HepG2 (cell line): Measurements from ENCODE around the gene TBRG1. TPM values are rescaled to one million over a fixed set of nuclear protein-coding genes. Genes with fewer than 3 reads are reported as not detected.

Source experiments
- ATAC-seq: fragments of 200-7000 bp; cut with Tn5 transposase; 3 replicates; pipeline ENCODE4 v1.9.1; 2020; ENCODE audit warnings: mild to moderate bottlenecking, moderate library complexity
- BruUV-seq: library from RNA; stranded (reverse); fragments of 400-500 nt; replicated peaks from 2 replicates; lab custom pipeline; 2021; lab: Mats Ljungman, UMichigan
- CTCF ChIA-PET: fragments of 300-600 bp; formaldehyde crosslinking; extraction: SDS; loops from one replicate; lab custom pipeline; 2021; ENCODE audit warnings: low total read pairs, inconsistent platforms, low intra/inter-chr PET ratio; lab: Yijun Ruan, JAX
- POLR2A ChIA-PET: fragments of 350-600 bp; sonication (Branson Sonifier 250); formaldehyde crosslinking; loops from one replicate; lab custom pipeline; 2020; ENCODE audit warnings: antibody characterized with exemption, inconsistent platforms; lab: Yijun Ruan, JAX
- DNase-seq: peaks from one replicate; pipeline ENCODE4 v3.0.0-alpha.2; 2015; ENCODE audit warnings: low spot score
- FAIRE-seq: peaks from 3 replicates; lab custom pipeline; 2011; peaks lifted over from hg19 to GRCh38; lab: Jason Lieb, UNC
- H2AFZ ChIP-seq: one replicate; pipeline ENCODE4 v1.6.1; 2011; ENCODE audit warnings: low read length, inconsistent platforms
- H3K27ac ChIP-seq: fragments of 300-600 bp; 3 replicates; pipeline ENCODE4 v1.8.0; 2011; ENCODE audit warnings: mixed run types, mild to moderate bottlenecking, mixed read lengths, low read length, inconsistent platforms; ENCODE audit not compliant: insufficient read depth; ENCODE audit errors: extremely low read length
- H3K27me3 ChIP-seq, 2 experiments: fragments of 200-600 bp in 1 of 2; 2 replicates in 1 of 2; 3 replicates in 1 of 2; pipeline versions ENCODE4 v1.6.0 to v1.8.0; 2011; ENCODE audit warnings: low read length in 2 of 2, mild to moderate bottlenecking in 2 of 2, moderate library complexity in 2 of 2, inconsistent platforms in 1 of 2; ENCODE audit not compliant: insufficient read depth in 2 of 2, control insufficient read depth in 1 of 2
- H3K36me3 ChIP-seq, 2 experiments: fragments of 200-600 bp in 1 of 2; replicated peaks in 1 of 2; 2 replicates in 1 of 2; 3 replicates in 1 of 2; pipeline versions ENCODE4 v1.5.1 to v1.8.0; 2011; ENCODE audit warnings: low read length in 2 of 2, inconsistent platforms in 1 of 2; ENCODE audit not compliant: insufficient read depth in 2 of 2, control insufficient read depth in 1 of 2
- H3K4me1 ChIP-seq: 2 replicates; pipeline ENCODE4 v1.5.1; 2012; ENCODE audit warnings: low read length, inconsistent platforms; ENCODE audit not compliant: insufficient read depth
- H3K4me2 ChIP-seq: 2 replicates; pipeline ENCODE4 v1.6.0; 2011; ENCODE audit warnings: low read depth, low read length, inconsistent platforms
- H3K4me3 ChIP-seq, 3 experiments: fragments of 200-600 bp in 1 of 3; sonication (generic), shearing (Covaris generic) in 1 of 3; replicated peaks in 1 of 3; 2 replicates each; pipeline ENCODE4 v1.5.1; 2011 to 2016; ENCODE audit warnings: low read length in 3 of 3, inconsistent platforms in 2 of 3, low read depth in 2 of 3, mild to moderate bottlenecking in 2 of 3, control low read depth in 1 of 3, mixed read lengths in 1 of 3; ENCODE audit not compliant: insufficient read depth in 1 of 3
- H3K79me2 ChIP-seq: one replicate; pipeline ENCODE4 v1.6.1; 2011; ENCODE audit warnings: low read length, inconsistent platforms; ENCODE audit not compliant: insufficient read depth
- H3K9ac ChIP-seq: 2 replicates; pipeline ENCODE4 v1.6.0; 2011; ENCODE audit warnings: mild to moderate bottlenecking, low read depth, low read length, inconsistent platforms; ENCODE audit not compliant: insufficient read depth
- H3K9me3 ChIP-seq: 2 replicates; pipeline ENCODE4 v1.5.1; 2012; ENCODE audit warnings: mild to moderate bottlenecking, low read length
- H4K20me1 ChIP-seq: 2 replicates; pipeline ENCODE4 v1.6.0; 2011; ENCODE audit warnings: inconsistent platforms, mild to moderate bottlenecking, low read length, moderate library complexity; ENCODE audit not compliant: insufficient read depth
- PHF21A ChIP-seq: sonication (generic); formaldehyde crosslinking; IDR thresholded peaks from 2 replicates; pipeline ENCODE4 v1.5.0; 2020; ENCODE audit warnings: mild to moderate bottlenecking, missing genetic modification reagents
- SMC3 ChIP-seq: IDR thresholded peaks from 2 replicates; pipeline ENCODE4 v1.6.1; 2011; ENCODE audit warnings: low read length, improper control_type of control experiment
- SP5 ChIP-seq: IDR thresholded peaks from 2 replicates; pipeline ENCODE4 v1.6.1; 2016; ENCODE audit warnings: low read depth, borderline replicate concordance
- STAG1 ChIP-seq: sonication (generic); formaldehyde crosslinking; IDR thresholded peaks from 2 replicates; pipeline ENCODE4 v1.4.0; 2020; ENCODE audit warnings: missing genetic modification reagents
- ZNF556 ChIP-seq: sonication (generic); formaldehyde crosslinking; IDR thresholded peaks from 2 replicates; pipeline ENCODE4 v1.4.0; 2020; ENCODE audit warnings: mild to moderate bottlenecking, missing genetic modification reagents, borderline replicate concordance
- ZNF703 ChIP-seq: sonication (generic); formaldehyde crosslinking; IDR thresholded peaks from 2 replicates; pipeline ENCODE4 v1.5.1; 2020; ENCODE audit warnings: missing genetic modification reagents, mild to moderate bottlenecking, moderate library complexity, borderline replicate concordance
- WGBS: methylation state at CpG from one replicate; pipeline ENCODE4 v1.1.6; 2017; ENCODE audit warnings: low lambda C conversion rate; 5-methylcytosine and 5-hydroxymethylcytosine counted together
- in situ Hi-C: cut with HindIII; loops from 2 replicates; pipeline ENCODE4 v1.10.0; 2017; ENCODE audit warnings: low pct_unique_long_range_greater_than_20kb; ENCODE audit not compliant: extremely low pct_ligation_motif_present
- intact Hi-C: fragments of 100-400 bp; cut with micrococcal nuclease; formaldehyde crosslinking; loops from one replicate; pipeline ENCODE4 v1.10.0; 2022; ENCODE audit not compliant: unreplicated experiment
- polyA plus RNA-seq, 8 experiments: library from polyadenylated mRNA; depleted of rRNA in 3 of 8; stranded (reverse) in 7 of 8; unstranded in 1 of 8; fragments of >200 nt; fragmentation: Illumina TruSeq in 4 of 8; extraction: Trizol in 4 of 8; gene quantifications; 2 replicates each; pipeline versions ENCODE4 v1.2.1 to v1.2.3, GENCODE V29; 2011 to 2016; ENCODE audit warnings: low read depth in 4 of 8, missing spikeins in 1 of 8, mixed read lengths in 1 of 8; ENCODE audit not compliant: insufficient read depth in 1 of 8
- total RNA-seq, 5 experiments: library from RNA; depleted of rRNA; stranded (reverse); fragments of >200 nt; fragmentation: Illumina TruSeq; extraction: Trizol; gene quantifications; 2 replicates each; pipeline ENCODE4 v1.2.3, GENCODE V29; 2016; ENCODE audit warnings: low read depth in 1 of 5
- TF ChIP-seq, protein P1 (sequence below): sonication (generic); formaldehyde crosslinking; IDR thresholded peaks from 2 replicates; pipeline ENCODE4 v1.5.0; 2020; ENCODE audit warnings: mild to moderate bottlenecking, missing genetic modification reagents, moderate library complexity

TBRG1 gene
- total and polyA plus RNA-seq, 2 of the 13 experiments (the other 11 are each of a cell fraction or from before 2014, with no cell fraction given) = 21.7 to 25.6 TPM

DNA sequence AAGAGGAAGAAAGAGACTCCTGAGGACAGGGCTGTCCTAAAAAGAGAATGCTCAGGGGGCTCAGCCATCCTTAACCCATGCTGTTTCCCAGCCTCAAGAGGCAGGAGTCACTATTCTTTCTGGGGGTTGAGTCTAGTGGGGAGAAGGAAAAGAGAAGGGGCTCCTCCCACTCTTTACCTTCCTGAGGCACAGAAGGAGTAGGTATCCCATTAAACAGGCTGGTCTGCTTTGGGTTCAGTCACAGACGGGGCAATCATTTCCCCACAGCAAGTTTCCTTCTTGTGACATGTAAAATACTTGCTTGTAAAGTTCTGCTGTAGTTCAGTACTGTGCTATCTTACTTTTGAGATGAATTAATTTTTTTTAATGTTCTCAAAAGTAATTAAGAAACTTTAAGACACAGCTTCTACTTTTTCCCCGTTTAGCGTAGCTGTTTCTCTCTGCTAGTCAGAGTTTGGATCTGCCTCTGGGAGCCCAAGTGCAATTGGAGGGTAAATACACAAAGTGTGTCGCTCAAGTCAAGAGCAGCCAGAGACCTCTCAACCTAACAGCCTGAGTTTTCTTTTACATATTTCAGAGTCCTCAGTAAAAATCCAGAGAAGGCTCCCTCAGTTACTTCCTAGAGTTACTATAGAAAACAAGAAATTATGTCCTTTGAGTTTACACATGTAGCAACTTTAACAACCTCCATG is 37.8 kb upstream of the TBRG1 start (continued):
- TF ChIP-seq ZNF703 (CRISPR knock-in tag) = no peak
- TF ChIP-seq PHF21A = no peak

DNA sequence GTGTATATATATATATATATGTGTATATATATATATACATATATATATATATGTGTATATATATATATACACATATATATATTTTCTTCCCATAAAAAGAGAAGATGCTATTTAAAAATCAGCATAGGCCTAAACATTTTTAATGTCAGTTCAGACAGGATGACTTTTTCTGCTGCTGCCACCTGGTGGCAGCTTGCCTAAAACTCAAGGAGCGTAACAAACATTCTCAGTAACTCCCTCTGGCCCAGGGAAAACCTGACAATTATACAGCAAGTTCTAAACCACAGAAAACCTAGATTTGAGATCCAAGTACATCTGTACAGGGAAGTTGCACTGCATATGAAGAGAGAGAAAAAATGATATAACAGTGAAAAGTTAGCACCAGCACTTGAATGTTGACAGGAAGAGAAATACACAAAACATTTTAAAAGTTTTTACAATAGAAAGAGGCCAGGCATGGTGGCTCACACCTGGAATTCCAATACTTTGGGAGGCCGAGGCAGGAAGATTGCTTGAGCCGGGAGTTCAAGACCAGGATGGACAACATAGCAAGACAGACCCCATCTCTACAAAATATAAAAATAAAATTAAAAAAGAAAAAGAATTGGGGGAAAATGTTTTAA is 36.3 kb upstream of the TBRG1 start:
- no peaks in the 10 kb centered on the region for H3K9me3 ChIP-seq
- H2AFZ ChIP-seq = no peak overlapping the region
- CTCF ChIA-PET = interaction anchor here (0.7 to 3.2 kb wide), 3 partner anchors 171 to 184 kb away, joined by 3 to 29 read pairs (median 6); no protein-coding TSS in a partner anchor
- DNase-seq (peak; percentile 33), FAIRE-seq (peak; percentile 36), ATAC-seq (peak; percentile 65; the same call in 2 of the 3 replicates)
- H4K20me1 ChIP-seq = no peaks in the 10 kb centered on the region
- no peak overlapping the region for H3K4me2 ChIP-seq
- H3K79me2 ChIP-seq = no peaks in the 10 kb centered on the region
- H3K9ac ChIP-seq = no peak overlapping the region
- in situ Hi-C loops (loop anchor here (5.0 kb wide), 1 partner anchor 169 kb away; no protein-coding TSS in a partner anchor), intact Hi-C loops (loop anchor here (1.0 to 2.0 kb wide), 2 partner anchors 171 to 516 kb away; no protein-coding TSS in a partner anchor)
- H3K27ac ChIP-seq = no peak overlapping the region
- H3K27me3 ChIP-seq = peaks cover 0 to 3% of the 10 kb centered on the region in 2 experiments; a peak in 1 of 5 replicates
- POLR2A ChIA-PET = no interaction called here
- 0% methylated on average over 3 of the region's 3 CpGs for WGBS
- no peaks in the 10 kb centered on the region for H3K36me3 ChIP-seq
- H3K4me3 ChIP-seq = no peak overlapping the region
- TF ChIP-seq ZNF556 (CRISPR knock-in tag) (no peak), SMC3 (peak; percentile 71), SP5 (CRISPR knock-in tag) (no peak), STAG1 (CRISPR knock-in tag) (peak; percentile 27; the same call in 1 of the 2 replicates)
- TF ChIP-seq, protein P1, sequence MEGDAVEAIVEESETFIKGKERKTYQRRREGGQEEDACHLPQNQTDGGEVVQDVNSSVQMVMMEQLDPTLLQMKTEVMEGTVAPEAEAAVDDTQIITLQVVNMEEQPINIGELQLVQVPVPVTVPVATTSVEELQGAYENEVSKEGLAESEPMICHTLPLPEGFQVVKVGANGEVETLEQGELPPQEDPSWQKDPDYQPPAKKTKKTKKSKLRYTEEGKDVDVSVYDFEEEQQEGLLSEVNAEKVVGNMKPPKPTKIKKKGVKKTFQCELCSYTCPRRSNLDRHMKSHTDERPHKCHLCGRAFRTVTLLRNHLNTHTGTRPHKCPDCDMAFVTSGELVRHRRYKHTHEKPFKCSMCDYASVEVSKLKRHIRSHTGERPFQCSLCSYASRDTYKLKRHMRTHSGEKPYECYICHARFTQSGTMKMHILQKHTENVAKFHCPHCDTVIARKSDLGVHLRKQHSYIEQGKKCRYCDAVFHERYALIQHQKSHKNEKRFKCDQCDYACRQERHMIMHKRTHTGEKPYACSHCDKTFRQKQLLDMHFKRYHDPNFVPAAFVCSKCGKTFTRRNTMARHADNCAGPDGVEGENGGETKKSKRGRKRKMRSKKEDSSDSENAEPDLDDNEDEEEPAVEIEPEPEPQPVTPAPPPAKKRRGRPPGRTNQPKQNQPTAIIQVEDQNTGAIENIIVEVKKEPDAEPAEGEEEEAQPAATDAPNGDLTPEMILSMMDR (CRISPR knock-in tag) = peak; percentile 67
- TF ChIP-seq, all 625 proteins: peak for 3
- no TSS peak for BruUV-seq
- H3K4me1 ChIP-seq = no peaks in the 10 kb centered on the region
